HFF-Myc (cell line): ENCODE data around the gene BANK1.

Experiments
- DNase-seq: peaks from one replicate; pipeline ENCODE4 v3.0.0-alpha.2; 2011; ENCODE audit warnings: low read depth; ENCODE audit errors: extremely low read depth
- H3K4me3 ChIP-seq: replicated peaks from 2 replicates; pipeline ENCODE4 v1.5.1; 2011; ENCODE audit warnings: low read depth, mild to moderate bottlenecking, control low read depth, low read length
- TF ChIP-seq, protein P1 (sequence below): IDR thresholded peaks from 2 replicates; pipeline ENCODE4 v1.5.1; 2012; ENCODE audit warnings: mild to moderate bottlenecking, low read depth, low read length, control low read depth; ENCODE audit errors: missing control alignments

The BANK1 gene

DNA sequence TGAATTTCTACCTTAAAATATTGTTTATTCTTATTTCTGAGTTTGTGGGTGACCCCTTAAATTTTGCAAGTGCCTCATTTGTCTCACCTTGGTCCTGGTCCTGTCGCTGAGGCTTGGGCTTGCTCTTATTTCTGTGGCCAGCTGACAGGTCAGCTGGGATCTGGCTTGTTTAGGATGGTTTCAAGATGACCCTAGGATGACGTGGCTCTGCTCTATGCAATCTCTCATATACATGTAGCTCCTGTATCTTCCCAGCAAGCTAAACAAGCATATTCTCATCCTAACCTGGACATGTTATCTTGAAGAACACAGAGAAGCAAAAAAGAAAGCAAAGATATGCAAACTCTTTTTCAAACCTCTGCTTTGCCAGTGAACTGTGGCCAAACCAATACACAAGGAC is 158.4 kb downstream of the BANK1 start:
- no peak for DNase-seq
- TF ChIP-seq, protein P1, sequence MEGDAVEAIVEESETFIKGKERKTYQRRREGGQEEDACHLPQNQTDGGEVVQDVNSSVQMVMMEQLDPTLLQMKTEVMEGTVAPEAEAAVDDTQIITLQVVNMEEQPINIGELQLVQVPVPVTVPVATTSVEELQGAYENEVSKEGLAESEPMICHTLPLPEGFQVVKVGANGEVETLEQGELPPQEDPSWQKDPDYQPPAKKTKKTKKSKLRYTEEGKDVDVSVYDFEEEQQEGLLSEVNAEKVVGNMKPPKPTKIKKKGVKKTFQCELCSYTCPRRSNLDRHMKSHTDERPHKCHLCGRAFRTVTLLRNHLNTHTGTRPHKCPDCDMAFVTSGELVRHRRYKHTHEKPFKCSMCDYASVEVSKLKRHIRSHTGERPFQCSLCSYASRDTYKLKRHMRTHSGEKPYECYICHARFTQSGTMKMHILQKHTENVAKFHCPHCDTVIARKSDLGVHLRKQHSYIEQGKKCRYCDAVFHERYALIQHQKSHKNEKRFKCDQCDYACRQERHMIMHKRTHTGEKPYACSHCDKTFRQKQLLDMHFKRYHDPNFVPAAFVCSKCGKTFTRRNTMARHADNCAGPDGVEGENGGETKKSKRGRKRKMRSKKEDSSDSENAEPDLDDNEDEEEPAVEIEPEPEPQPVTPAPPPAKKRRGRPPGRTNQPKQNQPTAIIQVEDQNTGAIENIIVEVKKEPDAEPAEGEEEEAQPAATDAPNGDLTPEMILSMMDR = no peak
- H3K4me3 ChIP-seq = no peak overlapping the region

DNA sequence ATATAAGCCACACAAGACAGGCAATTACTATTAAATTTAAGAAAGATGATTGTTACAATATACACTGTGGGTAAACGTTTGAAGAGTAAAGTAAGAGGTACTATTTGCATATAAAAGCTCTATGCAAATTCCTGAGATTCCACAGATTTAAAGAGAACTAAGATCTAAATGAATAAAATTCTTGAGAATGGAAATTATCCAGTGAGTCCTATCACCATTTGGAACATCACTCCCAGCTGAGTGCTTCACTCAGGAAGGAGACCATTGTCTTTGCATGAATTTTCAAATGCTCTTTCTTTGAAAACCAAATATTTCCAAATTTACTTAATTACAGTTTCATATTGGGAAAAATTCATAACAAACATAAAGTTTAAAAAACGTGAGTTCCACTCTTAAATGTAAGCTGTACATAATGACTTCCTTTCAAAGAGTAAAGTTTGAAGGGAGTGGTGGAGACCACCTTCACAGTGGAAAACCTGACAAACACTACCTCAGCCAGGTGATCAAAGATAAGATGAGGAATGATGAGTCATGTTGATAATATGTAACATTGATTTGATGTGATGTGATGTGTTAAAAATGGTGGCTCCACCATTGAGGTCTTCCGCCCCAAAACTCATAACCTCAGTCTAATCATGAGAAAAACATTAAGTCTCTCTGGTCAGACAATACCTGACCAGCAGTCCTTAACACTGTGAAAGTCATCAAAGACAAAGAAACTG is 159.9 kb downstream of the BANK1 start:
- TF ChIP-seq, protein P1 = no peak
- H3K4me3 ChIP-seq = no peak overlapping the region
- no peak for DNase-seq

DNA sequence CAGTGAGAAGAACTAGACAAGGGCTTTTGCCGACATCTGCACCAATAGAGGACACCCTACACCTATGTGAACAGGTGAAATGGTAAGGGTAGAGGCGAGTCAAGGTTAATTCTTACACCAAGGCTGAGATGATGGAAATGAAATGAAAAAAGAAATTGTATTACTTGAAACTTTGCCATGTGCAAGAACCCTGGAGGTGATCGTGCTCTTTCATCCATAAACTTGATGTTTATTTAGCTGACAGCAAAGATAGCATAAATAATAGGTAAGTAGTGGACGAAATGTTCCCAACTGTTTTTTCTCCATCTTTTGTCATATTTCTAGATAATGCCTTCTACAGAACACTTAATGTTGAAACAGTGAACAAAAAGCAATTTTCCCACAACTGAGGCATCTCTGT is 162.5 kb downstream of the BANK1 start:
- TF ChIP-seq, protein P1 = no peak
- no peak for DNase-seq
- no peak overlapping the region for H3K4me3 ChIP-seq

DNA sequence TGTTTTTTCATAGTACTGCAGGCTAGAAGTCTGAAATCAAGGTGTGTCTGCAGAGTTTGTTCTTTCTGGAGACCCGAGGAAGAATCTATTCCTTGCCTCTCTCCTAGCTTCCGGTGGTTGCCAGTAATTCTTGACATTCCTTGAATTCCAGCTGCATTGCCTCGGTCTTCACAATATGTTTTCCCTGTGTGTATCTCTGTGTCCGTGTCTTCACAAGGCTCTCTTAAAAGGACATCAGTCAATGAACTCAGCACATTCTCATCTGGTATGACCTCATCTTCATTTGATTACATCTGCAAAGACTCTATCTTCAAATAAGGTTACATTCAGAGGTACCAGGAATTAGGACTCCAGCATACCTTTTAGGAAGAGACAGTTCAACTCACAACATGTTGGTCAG is 163.4 kb downstream of the BANK1 start:
- H3K4me3 ChIP-seq = no peak overlapping the region
- peak; percentile 52 for DNase-seq
- TF ChIP-seq, protein P1 = no peak

DNA sequence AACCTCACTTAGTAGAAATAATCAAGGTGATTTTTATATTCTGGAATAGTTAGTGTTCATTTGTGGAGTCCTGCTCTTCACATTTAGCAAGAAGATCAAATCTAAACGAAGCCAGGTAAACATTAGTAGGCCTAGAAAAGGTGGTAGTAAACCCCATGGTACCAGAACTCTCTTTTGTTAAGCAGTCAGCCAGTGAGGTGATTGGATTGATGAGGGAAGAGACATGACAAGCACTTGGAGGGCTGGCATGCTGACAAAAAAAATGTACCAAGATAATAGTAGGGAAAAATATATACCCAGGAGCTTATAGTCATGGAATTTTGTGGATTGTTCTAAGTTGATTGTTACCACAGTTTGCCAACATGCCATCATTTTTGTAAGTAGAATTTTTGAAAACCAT is 163.8 kb downstream of the BANK1 start:
- TF ChIP-seq, protein P1 = no peak
- no peak overlapping the region for H3K4me3 ChIP-seq
- DNase-seq = no peak

DNA sequence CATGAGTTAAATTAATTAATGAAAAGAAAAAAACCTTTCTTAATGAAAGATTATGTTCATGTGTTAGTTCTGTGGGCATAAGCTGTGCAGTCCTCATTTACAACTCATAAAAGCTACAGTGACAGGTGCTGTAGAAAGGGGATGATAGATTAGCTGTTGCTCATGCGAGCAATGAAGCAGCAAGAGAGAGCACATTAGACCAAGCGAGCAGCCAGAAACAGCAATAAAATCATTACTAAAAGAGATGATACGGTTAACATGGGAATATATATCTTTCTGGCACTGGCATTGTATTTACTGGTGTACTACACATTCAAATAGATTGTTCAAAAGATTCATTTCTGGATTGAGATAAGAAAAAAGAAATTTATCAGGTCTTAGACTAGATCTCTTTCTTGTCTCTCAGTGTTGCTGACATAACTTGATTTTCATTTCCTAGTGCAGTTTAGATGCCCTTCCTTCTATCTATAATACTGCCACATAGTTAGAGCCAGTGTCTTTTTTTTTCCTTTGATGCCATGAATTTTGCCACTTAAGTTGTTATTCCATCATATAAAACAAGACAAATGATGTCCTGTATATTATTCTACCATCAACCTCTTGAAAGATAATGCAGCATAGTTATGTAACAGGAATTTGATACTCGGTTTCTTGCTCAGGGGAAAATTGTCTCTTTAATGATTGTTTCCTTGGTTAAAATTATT is 164.6 kb downstream of the BANK1 start:
- DNase-seq = no peak
- TF ChIP-seq, protein P1 = no peak
- H3K4me3 ChIP-seq = no peak overlapping the region
